Erythroblast (primary cell): ENCODE data around the gene TPK1.

Source experiments
- DNase-seq, 2 experiments: peaks; one replicate each; lab custom pipeline; 2025; lab: John Stamatoyannopoulos, UW
- GATA1 ChIP-seq: IDR thresholded peaks from 2 replicates; pipeline ENCODE4 v1.6.1; 2011; ENCODE audit warnings: low read depth, mild to moderate bottlenecking, control low read depth, low read length, moderate library complexity
- POLR2A ChIP-seq: IDR thresholded peaks from 2 replicates; pipeline ENCODE4 v1.6.1; 2011; ENCODE audit warnings: mild to moderate bottlenecking, low read length

TPK1 gene

DNA sequence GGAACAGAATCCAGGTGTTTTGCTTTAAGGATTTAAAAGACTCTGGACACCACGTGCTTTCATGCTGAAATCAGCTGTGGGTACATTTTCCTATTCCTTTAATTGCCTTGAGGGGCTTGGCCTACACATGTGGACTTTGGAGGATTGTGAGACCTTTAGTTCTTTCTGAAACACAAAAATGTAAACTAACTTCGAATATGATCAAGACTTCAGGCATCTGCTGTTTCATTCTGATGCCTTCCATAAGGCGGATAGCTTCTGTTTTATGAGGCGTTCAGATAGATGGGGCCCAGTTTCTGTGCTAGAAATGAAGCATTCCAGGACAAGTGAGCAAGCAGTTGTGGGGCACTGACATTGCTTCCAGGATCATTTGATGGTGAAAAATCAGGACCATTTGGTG is 430.9 kb downstream of the TPK1 start:
- no peak for DNase-seq

DNA sequence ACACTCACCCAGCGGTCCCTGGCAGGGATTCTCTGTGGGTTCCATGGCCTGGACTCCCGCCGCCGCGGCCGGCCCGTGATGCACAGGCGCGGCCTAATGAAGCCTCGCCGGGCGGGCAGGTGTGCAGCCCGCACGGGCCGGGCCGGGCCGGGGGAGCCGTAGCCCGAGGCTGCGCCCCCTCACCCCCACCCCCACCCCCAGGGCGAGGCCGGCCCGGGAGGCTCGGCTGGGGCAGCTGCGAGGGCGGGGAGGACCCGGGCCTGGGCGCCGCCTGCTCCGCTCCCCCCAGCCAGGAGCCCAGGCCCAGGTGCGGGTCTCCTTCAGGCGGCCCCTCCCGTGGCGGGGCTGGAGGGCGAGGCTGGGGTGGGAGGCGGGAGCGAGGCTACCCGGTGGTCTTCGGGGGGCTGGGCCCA is 432.2 kb downstream of the TPK1 start, which contains the start of gene NOBOX:
TSS of gene NOBOX (minus strand) at position 45 of the 413 bp plus-strand sequence.
- DNase-seq: no peak
- no peak for TF ChIP-seq POLR2A
- TF ChIP-seq GATA1: no peak

More for the DNA sequence above, 430.9 kb downstream of the TPK1 start:
- TF ChIP-seq GATA1: no peak
- no peak for TF ChIP-seq POLR2A

DNA sequence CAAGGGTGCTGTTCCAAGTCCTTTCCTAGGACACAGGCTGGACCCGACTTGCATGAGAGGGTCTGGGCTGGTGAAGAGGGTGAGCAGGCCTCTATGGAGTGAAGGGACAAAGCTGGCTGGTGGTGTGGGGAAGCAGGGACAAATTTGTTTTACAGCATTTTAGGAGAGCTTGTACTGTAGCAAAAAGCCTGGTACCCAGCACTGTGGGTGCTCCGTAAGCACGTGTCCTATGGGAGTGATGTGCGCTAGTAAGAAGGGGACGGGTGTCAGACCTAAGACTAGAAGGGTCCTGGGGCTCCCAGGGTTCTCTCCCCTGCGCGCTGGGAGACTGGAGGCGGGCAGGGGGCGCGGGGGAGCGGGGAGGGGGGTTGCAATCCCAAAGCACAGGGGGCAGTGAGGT is 432.8 kb downstream of the TPK1 start:
- TF ChIP-seq POLR2A: no peak
- TF ChIP-seq GATA1: no peak
- no peak for DNase-seq
